Fibroblast of mammary gland (primary cell): Measurements from ENCODE around the gene RP2.

Experiments
- DNase-seq: peaks from one replicate; pipeline ENCODE4 v3.0.0-alpha.2; 2010; ENCODE audit warnings: low read depth
- H3K4me3 ChIP-seq: 2 replicates; pipeline ENCODE4 v1.5.1; 2011; ENCODE audit warnings: low read depth, mild to moderate bottlenecking, low read length, moderate library complexity; ENCODE audit not compliant: control insufficient read depth
- CTCF ChIP-seq: conservative IDR thresholded peaks from 2 replicates; pipeline ENCODE4 v1.5.1; 2011; ENCODE audit warnings: low read depth, low read length, inconsistent platforms; ENCODE audit not compliant: control insufficient read depth, insufficient read depth

RP2 gene

GRCh38 chrX:46836701-46837557 lies at the start of gene RP2:
Gene RP2 (plus strand): TSS chrX:46837043. CDS start chrX:46837101, 58 bp downstream.
- peak within 1 kb of the TSS; percentile 77 for H3K4me3 ChIP-seq
- no peak for TF ChIP-seq CTCF
- DNase-seq = peak; percentile 91

GRCh38 chrX:46788902-46789301 lies 47.9 kb upstream of the RP2 start:
- peak; percentile 65 for DNase-seq
- H3K4me3 ChIP-seq = no peak overlapping the region
- TF ChIP-seq CTCF = no peak

DNA sequence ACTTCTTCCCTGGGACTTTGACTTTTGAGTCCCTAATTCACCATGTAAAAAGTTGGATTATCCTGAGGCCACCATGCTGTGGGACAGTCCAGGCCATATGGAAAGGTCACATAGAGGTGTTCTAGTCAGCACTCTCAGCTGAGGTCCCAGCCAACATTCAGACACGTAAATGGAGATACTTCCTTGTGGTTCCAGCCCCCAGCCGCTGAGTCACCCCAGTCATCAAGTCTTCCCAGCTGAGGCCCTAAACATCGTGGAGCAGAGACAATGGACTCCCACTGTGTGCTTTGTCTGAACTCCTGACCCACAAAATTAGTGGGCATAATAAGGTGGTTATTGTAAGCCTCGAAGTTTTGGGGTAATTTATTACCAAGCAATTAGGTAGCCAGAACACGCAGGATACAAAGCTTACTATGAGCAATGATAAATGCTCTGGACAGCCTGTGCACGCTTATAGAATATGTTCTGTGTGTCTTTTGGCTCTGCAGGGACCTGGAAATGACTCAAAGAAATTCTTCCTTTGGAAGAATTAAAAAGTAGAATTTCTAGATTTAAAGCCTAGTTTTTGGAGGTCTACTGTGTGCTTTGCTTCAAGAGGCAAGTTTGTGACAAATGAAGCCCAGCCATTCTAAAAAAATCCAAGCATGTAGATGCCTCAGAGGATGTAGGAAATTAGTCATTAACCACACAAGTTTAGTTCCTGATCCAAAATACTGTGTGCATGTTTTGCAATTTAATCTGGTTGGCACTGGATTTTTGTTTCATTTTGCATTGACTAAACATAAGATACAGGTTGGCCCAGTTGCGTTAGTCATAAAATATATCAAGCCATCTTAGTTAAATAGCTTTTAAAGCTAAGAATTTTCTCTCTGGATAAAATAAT lies 44.7 kb upstream of the RP2 start:
- peak; percentile 94 for DNase-seq
- no peak for TF ChIP-seq CTCF

DNA sequence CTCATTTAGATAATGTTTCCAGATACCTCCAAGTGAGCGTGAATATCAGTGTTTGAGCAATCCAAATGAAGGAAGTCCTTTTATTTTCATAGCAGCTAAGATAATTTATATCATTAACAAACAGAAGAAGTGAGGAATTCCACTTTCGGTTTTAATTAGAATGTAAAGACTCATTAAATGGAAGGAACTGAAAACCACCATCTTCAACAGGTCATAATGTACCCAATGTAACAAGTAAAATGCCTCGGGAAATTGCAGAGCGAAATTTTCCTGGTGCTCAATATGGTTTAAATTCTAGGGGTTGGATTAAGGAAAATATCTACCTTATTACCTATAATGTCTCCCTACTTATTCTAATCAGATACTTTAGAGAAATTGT lies 44.0 kb upstream of the RP2 start:
- H3K4me3 ChIP-seq = no peak overlapping the region
- TF ChIP-seq CTCF = no peak
- no peak for DNase-seq

More for the DNA sequence above, 44.7 kb upstream of the RP2 start:
- H3K4me3 ChIP-seq = no peak overlapping the region

DNA sequence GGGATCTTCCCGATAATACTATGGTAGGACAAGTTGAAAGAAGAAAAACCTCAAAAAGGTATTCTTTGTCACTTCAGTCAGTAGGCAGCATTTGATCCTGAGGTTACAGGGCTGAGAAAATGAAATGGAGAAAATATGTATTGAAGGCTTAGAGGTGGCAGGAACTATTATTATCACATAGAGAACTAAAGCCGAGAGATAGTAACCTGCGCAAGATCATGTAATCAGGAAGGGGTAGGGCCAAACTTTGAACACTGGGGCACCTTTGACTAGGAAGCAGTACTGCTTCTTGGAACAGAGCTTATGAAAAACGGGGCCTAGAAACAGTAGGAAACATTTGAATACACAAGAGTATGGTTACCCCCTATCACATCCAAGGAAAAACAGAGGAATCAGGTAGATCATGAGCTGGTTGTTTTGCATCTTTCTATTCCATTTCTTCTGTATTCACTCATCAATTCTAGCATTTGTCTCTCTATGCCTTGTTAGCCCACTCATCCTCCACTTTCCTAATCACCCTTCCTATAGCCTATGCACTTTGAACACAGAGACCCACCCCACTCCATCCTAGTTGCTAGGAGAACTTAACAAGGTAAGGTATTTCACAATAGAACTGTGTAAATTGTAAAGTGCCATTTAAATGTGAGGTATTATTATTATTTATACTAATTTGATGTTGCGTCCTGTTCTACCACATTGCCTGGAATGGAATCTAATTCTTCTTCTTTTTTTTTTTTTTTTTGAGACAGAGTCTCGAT lies 43.3 kb upstream of the RP2 start:
- DNase-seq = no peak
- no peak overlapping the region for H3K4me3 ChIP-seq
- no peak for TF ChIP-seq CTCF

GRCh38 chrX:46796574-46797191 lies 40.2 kb upstream of the RP2 start:
- DNase-seq = peak; percentile 70
- TF ChIP-seq CTCF = peak; percentile 76

More at GRCh38 chrX:46796574-46797191, 40.2 kb upstream of the RP2 start:
- no peak overlapping the region for H3K4me3 ChIP-seq
